ENCODE data around the gene IL17RA.

Gene IL17RA

DNA sequence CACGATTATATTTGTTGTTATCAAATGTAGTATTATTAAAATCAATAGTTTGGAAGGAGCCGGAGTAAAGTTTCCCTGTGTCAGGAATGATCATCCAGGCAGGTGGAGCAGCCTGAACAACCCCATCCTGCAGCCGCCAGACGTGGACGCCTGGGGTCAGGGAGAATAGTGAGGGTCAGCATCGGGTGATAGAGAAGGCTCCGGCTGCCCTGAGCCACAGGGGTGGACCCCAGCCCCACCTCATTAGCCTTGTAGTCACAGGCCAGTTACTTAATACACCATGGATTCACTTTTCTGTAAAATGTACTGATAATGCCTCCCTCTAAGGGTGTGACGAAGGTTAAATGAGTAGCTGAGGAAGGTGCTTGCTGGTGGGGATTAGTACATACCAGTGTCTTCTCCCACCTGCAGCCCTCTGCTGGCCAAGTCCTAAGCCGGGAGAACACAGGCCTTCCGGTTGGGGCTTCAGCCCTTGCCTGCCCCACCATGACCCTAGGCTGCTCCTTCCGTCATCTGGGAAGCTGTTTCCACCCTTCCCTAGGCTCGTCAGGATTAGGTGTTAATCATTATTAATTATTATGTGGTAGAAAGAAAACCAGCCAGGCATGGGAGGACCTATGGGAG lies 21.5 kb downstream of the IL17RA start:
- TF ChIP-seq, protein P1, sequence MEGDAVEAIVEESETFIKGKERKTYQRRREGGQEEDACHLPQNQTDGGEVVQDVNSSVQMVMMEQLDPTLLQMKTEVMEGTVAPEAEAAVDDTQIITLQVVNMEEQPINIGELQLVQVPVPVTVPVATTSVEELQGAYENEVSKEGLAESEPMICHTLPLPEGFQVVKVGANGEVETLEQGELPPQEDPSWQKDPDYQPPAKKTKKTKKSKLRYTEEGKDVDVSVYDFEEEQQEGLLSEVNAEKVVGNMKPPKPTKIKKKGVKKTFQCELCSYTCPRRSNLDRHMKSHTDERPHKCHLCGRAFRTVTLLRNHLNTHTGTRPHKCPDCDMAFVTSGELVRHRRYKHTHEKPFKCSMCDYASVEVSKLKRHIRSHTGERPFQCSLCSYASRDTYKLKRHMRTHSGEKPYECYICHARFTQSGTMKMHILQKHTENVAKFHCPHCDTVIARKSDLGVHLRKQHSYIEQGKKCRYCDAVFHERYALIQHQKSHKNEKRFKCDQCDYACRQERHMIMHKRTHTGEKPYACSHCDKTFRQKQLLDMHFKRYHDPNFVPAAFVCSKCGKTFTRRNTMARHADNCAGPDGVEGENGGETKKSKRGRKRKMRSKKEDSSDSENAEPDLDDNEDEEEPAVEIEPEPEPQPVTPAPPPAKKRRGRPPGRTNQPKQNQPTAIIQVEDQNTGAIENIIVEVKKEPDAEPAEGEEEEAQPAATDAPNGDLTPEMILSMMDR (conservative IDR thresholded peaks at IDR 0.05; ENCODE audit: low read length): no peak
- H3K4me3 ChIP-seq (ENCODE audit: low read length): no peak overlapping the region
- no peak for DNase-seq (ENCODE audit: low read depth)

DNA sequence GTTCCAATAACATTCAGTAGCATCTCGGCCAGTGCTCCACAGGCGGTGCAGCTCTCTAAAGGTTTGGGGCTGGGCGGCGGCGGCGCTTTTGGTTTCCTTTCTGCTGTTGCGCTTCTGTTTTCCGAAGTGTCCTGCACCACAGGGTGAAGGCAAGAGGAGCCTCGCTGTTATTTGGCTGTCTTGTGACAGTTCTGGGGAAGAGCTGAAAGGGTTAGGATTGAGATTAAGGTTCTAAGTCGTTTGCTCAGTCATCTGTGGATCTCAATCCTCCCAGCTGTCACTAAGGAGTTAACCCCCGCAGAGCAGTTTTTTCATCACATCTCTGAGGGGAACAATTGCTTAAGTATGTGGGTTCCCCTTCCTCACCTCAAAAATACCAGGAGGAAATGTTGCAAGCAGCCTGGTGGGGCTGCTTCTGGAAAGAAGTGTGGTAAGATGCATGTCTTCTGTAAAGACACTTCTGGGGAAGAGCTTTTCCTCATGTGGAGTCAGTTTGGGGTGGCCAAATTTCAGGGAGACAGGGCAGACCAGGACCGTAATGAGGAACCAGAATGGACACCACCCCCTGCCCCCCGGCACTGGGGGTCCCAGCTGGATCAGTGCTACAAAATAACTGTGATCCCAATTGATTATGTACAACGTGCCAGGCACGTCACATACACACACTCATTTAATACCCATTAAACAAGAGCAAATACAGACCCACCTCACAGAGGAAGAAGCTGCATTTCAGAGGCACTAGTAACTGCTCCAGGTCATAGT lies 22.2 kb downstream of the IL17RA start:
- H3K4me3 ChIP-seq (ENCODE audit: low read length): no peak overlapping the region
- TF ChIP-seq, protein P1 (conservative IDR thresholded peaks at IDR 0.05; ENCODE audit: low read length): no peak
- DNase-seq (ENCODE audit: low read depth): no peak

DNA sequence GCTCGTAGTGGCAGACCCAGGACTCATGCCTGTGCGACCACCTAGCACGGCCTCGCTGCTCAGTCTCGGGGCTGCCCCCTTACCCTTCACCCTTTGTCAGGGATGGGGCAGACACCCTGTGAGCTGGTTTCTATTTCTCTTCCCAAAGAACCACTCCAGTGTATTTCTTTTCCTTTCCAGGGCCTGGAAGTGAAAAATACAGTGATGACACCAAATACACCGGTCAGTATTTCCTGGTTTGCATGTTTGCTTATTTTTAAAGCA lies 22.7 kb downstream of the IL17RA start:
- TF ChIP-seq, protein P1 (conservative IDR thresholded peaks at IDR 0.05; ENCODE audit: low read length): no peak
- no peak for DNase-seq (ENCODE audit: low read depth)
- no peak overlapping the region for H3K4me3 ChIP-seq (ENCODE audit: low read length)

DNA sequence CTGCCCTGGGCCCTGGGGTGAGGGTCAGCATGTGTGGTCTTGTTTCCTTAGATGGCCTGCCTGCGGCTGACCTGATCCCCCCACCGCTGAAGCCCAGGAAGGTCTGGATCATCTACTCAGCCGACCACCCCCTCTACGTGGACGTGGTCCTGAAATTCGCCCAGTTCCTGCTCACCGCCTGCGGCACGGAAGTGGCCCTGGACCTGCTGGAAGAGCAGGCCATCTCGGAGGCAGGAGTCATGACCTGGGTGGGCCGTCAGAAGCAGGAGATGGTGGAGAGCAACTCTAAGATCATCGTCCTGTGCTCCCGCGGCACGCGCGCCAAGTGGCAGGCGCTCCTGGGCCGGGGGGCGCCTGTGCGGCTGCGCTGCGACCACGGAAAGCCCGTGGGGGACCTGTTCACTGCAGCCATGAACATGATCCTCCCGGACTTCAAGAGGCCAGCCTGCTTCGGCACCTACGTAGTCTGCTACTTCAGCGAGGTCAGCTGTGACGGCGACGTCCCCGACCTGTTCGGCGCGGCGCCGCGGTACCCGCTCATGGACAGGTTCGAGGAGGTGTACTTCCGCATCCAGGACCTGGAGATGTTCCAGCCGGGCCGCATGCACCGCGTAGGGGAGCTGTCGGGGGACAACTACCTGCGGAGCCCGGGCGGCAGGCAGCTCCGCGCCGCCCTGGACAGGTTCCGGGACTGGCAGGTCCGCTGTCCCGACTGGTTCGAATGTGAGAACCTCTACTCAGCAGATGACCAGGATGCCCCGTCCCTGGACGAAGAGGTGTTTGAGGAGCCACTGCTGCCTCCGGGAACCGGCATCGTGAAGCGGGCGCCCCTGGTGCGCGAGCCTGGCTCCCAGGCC lies 23.7 kb downstream of the IL17RA start:
- H3K4me3 ChIP-seq (ENCODE audit: low read length): no peak overlapping the region
- no peak for DNase-seq (ENCODE audit: low read depth)
- TF ChIP-seq, protein P1 (conservative IDR thresholded peaks at IDR 0.05; ENCODE audit: low read length): no peak

DNA sequence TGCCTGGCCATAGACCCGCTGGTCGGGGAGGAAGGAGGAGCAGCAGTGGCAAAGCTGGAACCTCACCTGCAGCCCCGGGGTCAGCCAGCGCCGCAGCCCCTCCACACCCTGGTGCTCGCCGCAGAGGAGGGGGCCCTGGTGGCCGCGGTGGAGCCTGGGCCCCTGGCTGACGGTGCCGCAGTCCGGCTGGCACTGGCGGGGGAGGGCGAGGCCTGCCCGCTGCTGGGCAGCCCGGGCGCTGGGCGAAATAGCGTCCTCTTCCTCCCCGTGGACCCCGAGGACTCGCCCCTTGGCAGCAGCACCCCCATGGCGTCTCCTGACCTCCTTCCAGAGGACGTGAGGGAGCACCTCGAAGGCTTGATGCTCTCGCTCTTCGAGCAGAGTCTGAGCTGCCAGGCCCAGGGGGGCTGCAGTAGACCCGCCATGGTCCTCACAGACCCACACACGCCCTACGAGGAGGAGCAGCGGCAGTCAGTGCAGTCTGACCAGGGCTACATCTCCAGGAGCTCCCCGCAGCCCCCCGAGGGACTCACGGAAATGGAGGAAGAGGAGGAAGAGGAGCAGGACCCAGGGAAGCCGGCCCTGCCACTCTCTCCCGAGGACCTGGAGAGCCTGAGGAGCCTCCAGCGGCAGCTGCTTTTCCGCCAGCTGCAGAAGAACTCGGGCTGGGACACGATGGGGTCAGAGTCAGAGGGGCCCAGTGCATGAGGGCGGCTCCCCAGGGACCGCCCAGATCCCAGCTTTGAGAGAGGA lies 24.5 kb downstream of the IL17RA start:
- DNase-seq (ENCODE audit: low read depth): no peak
- H3K4me3 ChIP-seq (ENCODE audit: low read length): no peak overlapping the region
- TF ChIP-seq, protein P1 (conservative IDR thresholded peaks at IDR 0.05; ENCODE audit: low read length): no peak

DNA sequence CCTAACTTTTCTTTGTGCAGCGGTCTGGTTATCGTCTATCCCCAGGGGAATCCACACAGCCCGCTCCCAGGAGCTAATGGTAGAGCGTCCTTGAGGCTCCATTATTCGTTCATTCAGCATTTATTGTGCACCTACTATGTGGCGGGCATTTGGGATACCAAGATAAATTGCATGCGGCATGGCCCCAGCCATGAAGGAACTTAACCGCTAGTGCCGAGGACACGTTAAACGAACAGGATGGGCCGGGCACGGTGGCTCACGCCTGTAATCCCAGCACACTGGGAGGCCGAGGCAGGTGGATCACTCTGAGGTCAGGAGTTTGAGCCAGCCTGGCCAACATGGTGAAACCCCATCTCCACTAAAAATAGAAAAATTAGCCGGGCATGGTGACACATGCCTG lies 25.2 kb downstream of the IL17RA start:
- H3K4me3 ChIP-seq (ENCODE audit: low read length): no peak overlapping the region
- DNase-seq (ENCODE audit: low read depth): no peak
- TF ChIP-seq, protein P1 (conservative IDR thresholded peaks at IDR 0.05; ENCODE audit: low read length): no peak

All from AG10803 (cell line).